HG03045 (cell line): Measurements from ENCODE around the gene RALGDS.

ENCODE experiments used
- ATAC-seq: cut with Tn5 transposase; IDR thresholded peaks from one replicate; pipeline ENCODE4 v1.9.1; 2021; ENCODE audit warnings: mild to moderate bottlenecking, moderate library complexity; ENCODE audit not compliant: unreplicated experiment

The RALGDS gene

DNA sequence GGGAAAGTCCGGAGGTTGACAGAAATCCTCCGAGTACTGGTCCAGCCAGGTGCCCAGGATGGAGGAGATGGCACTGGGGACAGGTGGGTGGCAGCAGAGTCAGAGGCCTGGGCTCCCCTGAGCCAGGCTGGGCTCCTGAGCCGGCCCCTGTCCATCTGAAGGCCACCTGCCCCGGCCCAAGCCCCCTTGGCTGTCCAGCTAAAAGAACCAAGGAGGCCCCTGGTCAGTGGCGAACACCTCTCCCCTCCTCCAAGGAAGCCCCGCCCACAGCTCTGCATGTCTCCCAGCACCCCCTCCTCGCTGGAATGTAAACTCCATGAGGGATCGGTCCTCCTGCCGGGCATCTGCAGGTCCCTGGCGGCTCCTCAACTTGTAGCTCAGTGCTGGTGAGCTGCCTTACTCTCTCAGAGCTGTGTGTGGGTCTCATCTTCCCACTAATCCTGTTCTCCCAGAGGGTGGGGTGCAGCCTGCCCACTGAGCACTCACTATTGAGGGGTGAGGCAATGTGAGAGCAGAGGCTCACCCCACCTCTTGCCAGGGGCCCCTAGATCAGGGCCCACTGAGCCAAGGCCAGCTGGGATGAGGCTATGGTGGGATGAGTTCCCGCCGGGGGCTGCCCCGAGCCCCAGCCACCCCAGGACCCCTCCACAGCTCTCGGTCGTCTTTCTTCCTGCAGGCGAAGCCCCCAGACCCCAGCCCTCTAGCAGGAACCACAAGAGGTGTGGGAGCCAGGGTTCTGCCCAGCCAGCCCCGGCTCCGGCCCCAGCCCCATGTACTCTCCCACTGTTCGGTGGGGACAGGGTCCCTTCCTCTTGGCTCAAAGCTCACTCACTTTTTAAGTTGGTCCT, 12.0 kb downstream of the RALGDS start:
- no peak for ATAC-seq

GRCh38 chr9:133107961-133108793, 12.9 kb downstream of the RALGDS start:
- ATAC-seq, result no peak

DNA sequence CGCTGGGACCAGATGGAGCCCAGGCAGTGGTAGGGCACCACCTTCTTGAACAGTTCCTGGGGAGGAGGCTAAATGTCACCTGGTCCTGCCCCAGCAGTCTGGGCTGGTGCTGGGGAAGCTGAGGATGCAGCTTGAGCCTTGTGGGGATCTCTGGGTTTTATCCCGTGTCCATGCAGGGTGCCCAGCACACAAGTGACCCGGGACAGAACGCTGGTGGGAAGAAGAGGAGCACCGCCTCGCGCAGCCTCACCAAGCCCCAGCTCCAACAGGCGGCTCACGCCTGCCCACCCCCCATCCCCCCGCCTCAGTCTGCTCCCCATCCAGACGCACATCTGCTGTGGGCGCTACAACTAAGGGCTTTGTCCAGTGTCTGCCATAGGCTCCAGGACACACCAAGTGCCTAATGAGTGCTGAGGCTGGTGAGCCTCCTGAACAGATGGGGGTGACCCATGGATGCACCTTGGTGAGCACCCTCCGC, 13.8 kb downstream of the RALGDS start:
- no peak for ATAC-seq

- ATAC-seq, result no peak
Observed at GRCh38 chr9:133106511-133107244, 14.4 kb downstream of the RALGDS start.

- ATAC-seq, result no peak
Observed at GRCh38 chr9:133105461-133105770, 15.6 kb downstream of the RALGDS start.

DNA sequence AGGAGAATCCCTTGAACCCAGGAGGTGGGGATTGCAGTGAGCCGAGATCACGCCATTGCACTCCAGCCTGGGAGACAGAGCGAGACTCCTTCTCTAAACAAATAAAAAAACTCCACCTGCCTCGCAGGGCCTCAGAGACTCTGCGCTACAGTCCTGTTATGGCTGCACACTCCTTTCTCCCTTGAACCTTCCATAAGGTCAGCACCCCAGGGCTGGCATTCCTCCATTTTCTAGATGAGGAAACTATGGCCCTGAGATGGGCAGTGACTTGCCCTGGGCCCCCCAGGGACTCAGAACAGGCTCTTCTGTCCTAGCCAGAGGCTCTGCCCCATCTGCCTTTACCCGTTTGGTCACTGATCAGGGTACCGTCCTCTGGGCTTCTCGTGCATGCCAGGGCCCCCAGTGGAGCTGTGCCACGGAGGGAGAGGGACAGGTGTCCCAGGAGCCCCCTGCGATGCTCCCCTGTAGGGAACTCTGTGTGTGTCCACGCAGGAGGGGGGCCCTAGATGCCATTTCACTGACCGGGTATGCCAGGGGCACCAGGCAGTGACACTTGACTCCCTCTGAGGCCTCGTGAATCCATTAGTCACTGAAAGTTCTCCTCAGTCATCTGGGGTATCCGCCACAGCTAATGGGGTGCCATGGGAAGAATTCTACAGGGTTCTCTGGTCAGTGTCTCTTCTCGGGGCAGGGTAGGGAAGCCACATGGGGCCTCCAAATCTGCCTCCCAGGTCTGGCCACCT, 16.2 kb downstream of the RALGDS start:
- ATAC-seq, result no peak

DNA sequence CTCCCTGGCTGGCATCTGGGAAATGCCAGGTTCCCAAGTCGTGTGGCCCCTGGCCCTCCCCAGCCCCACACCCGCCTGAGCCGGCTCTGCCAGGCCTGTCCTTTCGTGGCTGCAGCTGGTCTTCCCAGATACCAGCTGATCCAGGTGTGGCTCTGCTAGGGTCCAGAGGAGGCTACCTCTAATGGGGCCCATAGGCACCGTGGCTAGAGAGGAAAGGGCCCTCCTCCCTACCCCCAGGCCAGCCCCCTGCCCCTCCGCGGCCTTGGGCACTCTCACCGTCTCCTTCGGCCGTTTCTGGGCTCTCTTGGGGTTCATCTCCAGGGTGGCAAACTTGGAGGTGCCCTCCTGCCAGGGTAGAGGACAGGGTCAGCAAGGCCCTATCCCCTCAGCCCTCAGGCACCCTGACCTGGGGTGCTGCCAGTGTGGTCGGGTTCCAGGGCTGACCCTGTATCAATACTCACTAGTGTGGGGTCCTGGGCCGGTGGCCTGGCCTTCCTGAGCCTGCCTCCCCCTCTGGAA, 17.0 kb downstream of the RALGDS start:
- ATAC-seq, result no peak

DNA sequence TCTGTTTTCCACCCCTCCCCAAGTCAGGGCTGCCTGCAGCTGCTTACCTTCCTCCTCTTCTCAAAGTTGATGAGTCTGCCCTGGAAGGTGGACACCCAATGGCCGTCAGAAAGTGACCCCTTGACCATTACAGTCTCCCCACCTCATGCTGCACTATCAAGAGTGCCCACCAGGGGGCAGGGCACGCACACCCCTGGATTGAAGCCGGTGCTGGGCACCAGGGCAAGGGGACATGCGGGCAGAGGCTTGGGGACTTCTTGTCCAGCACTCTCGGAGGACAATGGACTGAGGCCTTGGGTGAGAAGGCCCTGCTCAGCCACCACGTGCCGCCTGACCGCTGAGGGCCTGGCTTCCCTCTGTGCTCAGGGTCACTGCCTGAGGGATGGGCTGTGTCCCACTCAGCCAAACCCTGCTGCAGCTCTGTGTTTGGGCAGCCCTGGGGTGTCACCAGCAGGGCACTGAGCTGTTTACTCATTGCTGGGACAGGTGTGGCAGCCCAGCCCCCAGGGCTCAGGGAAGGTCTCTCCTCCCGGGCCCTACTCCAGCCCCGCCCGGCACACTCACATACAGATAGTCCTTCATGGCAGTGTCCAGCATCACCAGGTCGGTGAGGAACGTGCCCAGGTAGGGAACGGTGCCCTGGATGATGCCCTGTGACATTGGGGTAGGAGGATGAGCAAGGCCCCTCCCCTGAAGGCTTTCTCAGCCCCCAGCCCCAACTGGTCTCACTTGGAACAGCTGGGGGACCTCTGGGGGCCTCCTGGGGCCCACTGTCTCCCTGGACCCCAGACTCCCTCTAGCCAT, 17.7 kb downstream of the RALGDS start:
- no peak for ATAC-seq

GRCh38 chr9:133102190-133103021, 18.6 kb downstream of the RALGDS start:
- ATAC-seq, result no peak

DNA sequence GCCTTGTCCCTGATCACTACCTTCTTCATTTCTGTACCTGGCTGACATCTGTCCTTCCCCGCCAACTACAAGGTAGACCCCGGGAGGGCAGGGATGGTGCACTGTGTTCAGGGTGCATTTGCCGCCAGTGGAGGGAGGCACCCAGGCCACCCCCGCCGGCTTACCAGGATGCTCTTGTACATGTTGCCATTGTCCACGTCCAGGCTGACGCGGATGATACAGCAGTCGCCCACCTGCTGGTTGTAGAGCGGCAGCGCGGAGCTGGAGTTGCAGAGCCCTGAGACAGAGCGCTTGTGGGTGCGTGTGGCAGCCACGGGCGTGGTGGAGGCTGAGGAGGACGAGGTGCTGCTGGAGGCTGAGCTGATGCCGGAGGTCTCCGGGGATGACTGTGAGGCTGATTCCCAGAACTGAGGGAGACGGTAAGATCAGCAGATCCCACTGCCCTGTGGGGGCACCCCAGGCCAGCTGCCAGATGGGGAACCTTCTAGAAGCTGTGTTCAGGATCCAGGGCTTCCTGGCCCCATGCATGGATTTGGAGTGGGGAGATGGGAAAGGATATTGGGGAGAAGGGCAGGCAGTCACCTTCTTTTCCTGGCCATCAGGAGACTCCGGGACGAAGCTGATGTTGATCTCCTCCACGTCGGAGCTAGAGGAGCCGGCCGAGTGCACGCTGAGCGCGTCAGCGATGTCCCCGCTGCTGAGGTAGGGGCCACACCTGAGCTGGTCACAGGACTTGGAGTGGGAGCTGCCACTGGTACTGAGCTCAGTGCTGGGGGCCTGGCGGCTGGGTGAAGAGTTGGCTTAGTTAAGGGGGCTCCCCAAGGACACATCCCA, 19.5 kb downstream of the RALGDS start:
- ATAC-seq, result no peak

- no peak for ATAC-seq
Observed at GRCh38 chr9:133100506-133101355, 20.3 kb downstream of the RALGDS start.

DNA sequence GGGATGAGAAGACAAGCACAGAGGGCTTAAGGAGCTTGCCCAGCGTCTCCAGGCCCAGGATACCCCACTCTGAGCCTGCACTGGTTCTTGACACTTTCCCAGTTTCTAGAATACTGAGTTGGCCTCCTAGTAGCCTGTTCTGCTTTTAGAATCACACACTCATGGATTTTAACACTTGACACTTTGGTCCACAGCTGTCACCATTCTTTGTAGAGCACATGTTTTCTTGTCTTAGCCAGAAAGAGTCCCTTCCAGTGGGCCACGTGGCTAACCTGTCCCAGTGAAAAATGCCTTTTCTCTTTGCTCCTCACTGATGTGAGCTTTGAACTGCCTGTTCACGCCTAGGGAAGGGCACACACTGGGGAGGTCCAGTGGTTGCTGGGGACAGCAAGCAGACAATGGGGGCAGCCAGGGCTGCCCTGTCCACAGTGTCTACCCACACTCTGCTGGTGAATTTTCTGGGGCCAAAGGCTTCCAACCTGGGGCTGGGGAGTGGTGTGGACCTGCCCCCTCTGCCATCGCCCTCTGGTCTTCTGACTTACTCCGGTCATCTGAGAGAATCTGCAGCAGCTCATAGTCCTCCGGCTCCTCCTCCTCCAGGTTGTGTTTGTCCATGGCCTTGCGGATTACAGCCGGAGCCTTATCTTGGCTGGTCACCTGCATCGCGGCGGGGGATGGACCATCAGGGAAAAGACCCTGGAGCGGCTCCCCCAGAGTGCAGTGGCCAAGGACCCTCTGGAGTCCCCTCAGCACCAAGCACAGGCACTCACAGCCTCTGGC, 21.1 kb downstream of the RALGDS start:
- no peak for ATAC-seq

- ATAC-seq, result no peak
Observed at GRCh38 chr9:133098871-133099270, 22.2 kb downstream of the RALGDS start.

GRCh38 chr9:133098104-133098754, 22.8 kb downstream of the RALGDS start:
- no peak for ATAC-seq

DNA sequence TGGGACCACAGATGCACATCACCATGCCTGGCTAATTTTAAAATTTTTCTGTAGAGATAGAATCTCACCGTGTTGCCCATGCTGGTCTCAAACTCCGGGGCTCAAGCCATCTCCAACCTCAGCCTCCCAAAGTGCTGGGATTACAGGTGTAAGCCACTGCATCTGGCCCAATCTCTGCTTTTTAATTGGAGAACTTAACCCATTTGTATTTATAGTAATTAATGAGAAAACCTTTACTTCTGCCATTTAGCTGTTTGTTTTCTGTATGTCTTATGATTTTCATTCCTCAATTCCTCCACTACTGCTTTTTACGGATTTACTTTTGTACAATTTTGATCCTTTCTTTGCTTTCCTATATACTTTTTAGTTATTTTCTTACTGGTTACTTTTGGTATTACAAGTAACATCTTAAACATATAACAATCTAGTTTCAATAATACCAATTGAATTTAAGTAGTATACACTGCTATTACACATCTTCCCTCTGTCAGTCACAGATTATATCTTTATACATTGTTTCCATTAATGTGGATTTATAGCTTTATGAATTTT, 26.1 kb downstream of the RALGDS start:
- ATAC-seq, result no peak
